GM11168 (cell line): Measurements from ENCODE around the gene SULT1C4.

Source experiments
- in situ Hi-C: fragments of 300-500 bp; cut with MboI; formaldehyde crosslinking; loops from one replicate; pipeline ENCODE4 v1.12.0; 2022; ENCODE audit warnings: low sequenced_read_pairs; ENCODE audit not compliant: unreplicated experiment

The SULT1C4 gene

GRCh38 chr2:108367561-108368175 lies 10.1 kb upstream of the SULT1C4 start:
- in situ Hi-C loops: loop anchor here (10.0 kb wide), 1 partner anchor 197 kb away; no protein-coding TSS in a partner anchor

- in situ Hi-C loops: loop anchor here (10.0 kb wide), 1 partner anchor 196 kb away; no protein-coding TSS in a partner anchor
These were observed 8.6 kb upstream of the SULT1C4 start for GRCh38 chr2:108369153-108369552.

GRCh38 chr2:108370080-108370479 lies 7.7 kb upstream of the SULT1C4 start:
- in situ Hi-C loops: no loop called here

GRCh38 chr2:108376774-108377173 lies 980 bp upstream of the SULT1C4 start:
- in situ Hi-C loops: no loop called here

- in situ Hi-C loops: no loop called here
These were observed 353 bp upstream of the SULT1C4 start for GRCh38 chr2:108377401-108377800.

- in situ Hi-C loops: no loop called here
These were observed 1.1 kb downstream of the SULT1C4 start for GRCh38 chr2:108378851-108379250.

- in situ Hi-C loops: no loop called here
These were observed 4.4 kb downstream of the SULT1C4 start for GRCh38 chr2:108382196-108382595.

- in situ Hi-C loops: no loop called here
These were observed 5.5 kb downstream of the SULT1C4 start for GRCh38 chr2:108383146-108383830.

GRCh38 chr2:108384662-108385393 lies 7.1 kb downstream of the SULT1C4 start:
- in situ Hi-C loops: no loop called here

GRCh38 chr2:108385411-108386071 lies 7.8 kb downstream of the SULT1C4 start:
- in situ Hi-C loops: no loop called here

GRCh38 chr2:108388045-108388444 lies 10.3 kb downstream of the SULT1C4 start:
- in situ Hi-C loops: no loop called here

GRCh38 chr2:108390340-108390739 lies 12.6 kb downstream of the SULT1C4 start:
- in situ Hi-C loops: no loop called here

- in situ Hi-C loops: no loop called here
These were observed 14.3 kb downstream of the SULT1C4 start for GRCh38 chr2:108392029-108392428.

GRCh38 chr2:108393197-108393596 lies 15.4 kb downstream of the SULT1C4 start:
- in situ Hi-C loops: no loop called here

GRCh38 chr2:108395155-108395554 lies 17.4 kb downstream of the SULT1C4 start:
- in situ Hi-C loops: no loop called here

- in situ Hi-C loops: no loop called here
These were observed 19.1 kb downstream of the SULT1C4 start for GRCh38 chr2:108396845-108397244.

GRCh38 chr2:108399479-108399878 lies 21.7 kb downstream of the SULT1C4 start:
- in situ Hi-C loops: no loop called here

- in situ Hi-C loops: no loop called here
These were observed 24.0 kb downstream of the SULT1C4 start for GRCh38 chr2:108401800-108402199.

- in situ Hi-C loops: no loop called here
These were observed 25.7 kb downstream of the SULT1C4 start for GRCh38 chr2:108403494-108403893.

GRCh38 chr2:108404784-108405397 lies 27.1 kb downstream of the SULT1C4 start:
- in situ Hi-C loops: no loop called here
